ENCODE results near the gene PGA3.

DNA sequence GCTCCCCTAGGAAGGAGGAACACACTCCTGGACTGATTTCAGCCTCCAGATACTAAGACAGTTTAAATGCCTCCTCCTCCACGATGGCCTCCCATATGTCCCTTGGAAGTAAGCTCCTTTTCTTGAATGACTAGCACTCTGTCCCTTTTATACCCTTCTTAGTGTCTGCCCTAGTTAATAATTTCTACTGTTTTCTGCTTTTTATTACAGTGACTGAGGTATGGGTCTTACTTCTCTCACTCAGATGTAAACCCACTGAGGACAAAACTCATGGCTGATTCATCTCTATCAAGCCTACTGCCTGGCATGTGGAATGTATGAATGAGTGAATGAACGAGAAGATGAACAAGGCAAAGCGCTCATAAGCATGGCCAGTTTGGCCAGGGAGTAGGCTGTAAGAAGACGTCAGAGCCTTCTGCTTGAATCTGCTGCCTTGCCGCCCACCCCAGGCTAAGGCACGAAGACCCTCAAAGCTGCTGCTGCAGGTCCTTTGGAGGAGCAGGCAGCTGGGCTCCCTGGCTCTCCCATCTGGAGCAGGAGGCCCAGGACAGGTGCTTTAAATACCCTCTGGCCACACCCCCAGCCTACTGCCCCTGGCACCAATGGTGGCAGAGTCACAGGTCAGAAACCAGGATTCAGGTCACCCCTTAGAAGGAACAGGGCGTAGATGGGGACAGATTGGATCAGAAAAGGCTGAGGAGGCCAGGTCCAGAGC is 8.2 kb upstream of the PGA3 start:
- TF ChIP-seq EZH2 (IDR thresholded peaks at IDR 0.05) = no peak
- TF ChIP-seq, protein P1, sequence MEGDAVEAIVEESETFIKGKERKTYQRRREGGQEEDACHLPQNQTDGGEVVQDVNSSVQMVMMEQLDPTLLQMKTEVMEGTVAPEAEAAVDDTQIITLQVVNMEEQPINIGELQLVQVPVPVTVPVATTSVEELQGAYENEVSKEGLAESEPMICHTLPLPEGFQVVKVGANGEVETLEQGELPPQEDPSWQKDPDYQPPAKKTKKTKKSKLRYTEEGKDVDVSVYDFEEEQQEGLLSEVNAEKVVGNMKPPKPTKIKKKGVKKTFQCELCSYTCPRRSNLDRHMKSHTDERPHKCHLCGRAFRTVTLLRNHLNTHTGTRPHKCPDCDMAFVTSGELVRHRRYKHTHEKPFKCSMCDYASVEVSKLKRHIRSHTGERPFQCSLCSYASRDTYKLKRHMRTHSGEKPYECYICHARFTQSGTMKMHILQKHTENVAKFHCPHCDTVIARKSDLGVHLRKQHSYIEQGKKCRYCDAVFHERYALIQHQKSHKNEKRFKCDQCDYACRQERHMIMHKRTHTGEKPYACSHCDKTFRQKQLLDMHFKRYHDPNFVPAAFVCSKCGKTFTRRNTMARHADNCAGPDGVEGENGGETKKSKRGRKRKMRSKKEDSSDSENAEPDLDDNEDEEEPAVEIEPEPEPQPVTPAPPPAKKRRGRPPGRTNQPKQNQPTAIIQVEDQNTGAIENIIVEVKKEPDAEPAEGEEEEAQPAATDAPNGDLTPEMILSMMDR (IDR thresholded peaks at IDR 0.05 in 2 of 3, conservative IDR thresholded peaks at IDR 0.05 in 1 of 3; ENCODE audit: borderline replicate concordance in 1 of 3, insufficient read depth in 1 of 3, low read depth in 2 of 3, low read length in 2 of 3) = no peak
- no peak for TF ChIP-seq POLR2A (IDR thresholded peaks at IDR 0.05; ENCODE audit: borderline replicate concordance, extremely low read depth, insufficient read depth, insufficient read length)
